Gastroesophageal sphincter (tissue), 3 donors: ENCODE measurements around the gene FHIT.

Experiments used
- EP300 ChIP-seq: sonication (generic); formaldehyde crosslinking; IDR thresholded peaks from one replicate; pipeline ENCODE4 v1.6.1; 2017; ENCODE audit warnings: antibody characterized with exemption, mild to moderate bottlenecking
- POLR2A ChIP-seq, 2 donors: fragments of 450-650 bp; IDR thresholded peaks; one replicate each; pipeline ENCODE4 v1.6.1; 2017; ENCODE audit warnings: antibody characterized with exemption in 2 of 2, mild to moderate bottlenecking in 2 of 2, moderate library complexity in 1 of 2
- POLR2AphosphoS5 ChIP-seq: sonication (generic); formaldehyde crosslinking; IDR thresholded peaks from one replicate; pipeline ENCODE4 v1.6.1; 2017; ENCODE audit warnings: antibody characterized with exemption
- TF ChIP-seq, protein P1 (sequence below), 4 experiments: fragments of 200-600 bp in 2 of 4; fragments of 450-650 bp in 2 of 4; sonication (generic) in 1 of 4; IDR thresholded peaks; one replicate each; pipeline ENCODE4 v1.5.1; 2017 to 2019; ENCODE audit warnings: antibody characterized with exemption in 4 of 4, mild to moderate bottlenecking in 2 of 4, moderate library complexity in 2 of 4

DNA sequence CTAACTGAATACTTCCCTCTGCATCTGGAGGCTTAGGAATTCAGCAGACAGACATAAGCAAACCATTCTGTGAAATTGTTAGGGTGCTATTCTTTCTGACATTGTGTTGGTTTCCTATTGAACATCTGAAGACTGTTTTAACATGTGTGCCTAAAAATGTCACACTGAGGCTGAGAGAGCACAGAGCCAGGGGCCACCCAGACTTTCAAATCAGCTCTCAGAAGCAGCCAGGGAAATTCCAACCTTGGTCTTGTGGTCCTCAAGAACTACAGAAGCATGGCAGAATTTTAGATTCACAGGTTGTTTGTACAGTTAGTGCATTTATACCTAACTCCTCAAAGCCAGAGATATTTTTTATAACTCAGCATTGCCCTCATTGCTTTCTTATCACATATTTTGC, 1272.3 kb downstream of the FHIT start:
- TF ChIP-seq, protein P1, sequence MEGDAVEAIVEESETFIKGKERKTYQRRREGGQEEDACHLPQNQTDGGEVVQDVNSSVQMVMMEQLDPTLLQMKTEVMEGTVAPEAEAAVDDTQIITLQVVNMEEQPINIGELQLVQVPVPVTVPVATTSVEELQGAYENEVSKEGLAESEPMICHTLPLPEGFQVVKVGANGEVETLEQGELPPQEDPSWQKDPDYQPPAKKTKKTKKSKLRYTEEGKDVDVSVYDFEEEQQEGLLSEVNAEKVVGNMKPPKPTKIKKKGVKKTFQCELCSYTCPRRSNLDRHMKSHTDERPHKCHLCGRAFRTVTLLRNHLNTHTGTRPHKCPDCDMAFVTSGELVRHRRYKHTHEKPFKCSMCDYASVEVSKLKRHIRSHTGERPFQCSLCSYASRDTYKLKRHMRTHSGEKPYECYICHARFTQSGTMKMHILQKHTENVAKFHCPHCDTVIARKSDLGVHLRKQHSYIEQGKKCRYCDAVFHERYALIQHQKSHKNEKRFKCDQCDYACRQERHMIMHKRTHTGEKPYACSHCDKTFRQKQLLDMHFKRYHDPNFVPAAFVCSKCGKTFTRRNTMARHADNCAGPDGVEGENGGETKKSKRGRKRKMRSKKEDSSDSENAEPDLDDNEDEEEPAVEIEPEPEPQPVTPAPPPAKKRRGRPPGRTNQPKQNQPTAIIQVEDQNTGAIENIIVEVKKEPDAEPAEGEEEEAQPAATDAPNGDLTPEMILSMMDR (IDR thresholded peaks at IDR 0.05) = no peak
- TF ChIP-seq EP300 (no peak), POLR2A (IDR thresholded peaks at IDR 0.05) (no peak), POLR2AphosphoS5 (no peak)
